ENCODE results near the gene SH3RF2. TPM values are rescaled to one million over a fixed set of nuclear protein-coding genes. Genes with fewer than 3 reads are reported as not detected.

The SH3RF2 gene
- total and polyA plus RNA-seq, 10 donors: 0.04 to 0.44 (median 0.10) TPM; not detected in 2

DNA sequence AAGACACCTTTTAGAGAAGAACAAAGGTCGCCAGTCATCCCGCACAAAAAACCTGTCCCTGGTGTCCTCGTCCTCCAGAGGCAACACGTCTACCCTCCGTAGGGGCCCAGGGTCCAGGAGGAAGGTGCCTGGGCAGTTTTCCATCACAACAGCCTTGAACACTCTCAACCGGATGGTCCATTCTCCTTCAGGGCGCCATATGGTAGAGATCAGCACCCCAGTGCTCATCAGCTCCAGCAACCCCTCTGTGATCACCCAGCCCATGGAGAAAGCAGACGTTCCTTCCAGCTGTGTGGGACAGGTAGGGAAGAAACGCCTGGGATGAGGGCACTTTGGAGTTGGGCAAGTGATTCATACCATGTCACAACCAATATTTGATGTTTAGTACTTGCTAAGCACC is 77.4 kb downstream of the SH3RF2 start:
- H3K9me3 ChIP-seq: peaks cover 0 to 4% (median 0%) of the 10 kb centered on the region in 8 donors
- no peak for TF ChIP-seq POLR2AphosphoS5 (IDR thresholded peaks at IDR 0.05)
- TF ChIP-seq POLR2A (IDR thresholded peaks at IDR 0.05): no peak
- TF ChIP-seq, protein P1, sequence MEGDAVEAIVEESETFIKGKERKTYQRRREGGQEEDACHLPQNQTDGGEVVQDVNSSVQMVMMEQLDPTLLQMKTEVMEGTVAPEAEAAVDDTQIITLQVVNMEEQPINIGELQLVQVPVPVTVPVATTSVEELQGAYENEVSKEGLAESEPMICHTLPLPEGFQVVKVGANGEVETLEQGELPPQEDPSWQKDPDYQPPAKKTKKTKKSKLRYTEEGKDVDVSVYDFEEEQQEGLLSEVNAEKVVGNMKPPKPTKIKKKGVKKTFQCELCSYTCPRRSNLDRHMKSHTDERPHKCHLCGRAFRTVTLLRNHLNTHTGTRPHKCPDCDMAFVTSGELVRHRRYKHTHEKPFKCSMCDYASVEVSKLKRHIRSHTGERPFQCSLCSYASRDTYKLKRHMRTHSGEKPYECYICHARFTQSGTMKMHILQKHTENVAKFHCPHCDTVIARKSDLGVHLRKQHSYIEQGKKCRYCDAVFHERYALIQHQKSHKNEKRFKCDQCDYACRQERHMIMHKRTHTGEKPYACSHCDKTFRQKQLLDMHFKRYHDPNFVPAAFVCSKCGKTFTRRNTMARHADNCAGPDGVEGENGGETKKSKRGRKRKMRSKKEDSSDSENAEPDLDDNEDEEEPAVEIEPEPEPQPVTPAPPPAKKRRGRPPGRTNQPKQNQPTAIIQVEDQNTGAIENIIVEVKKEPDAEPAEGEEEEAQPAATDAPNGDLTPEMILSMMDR (IDR thresholded peaks at IDR 0.05 in 8 of 11, conservative IDR thresholded peaks at IDR 0.05 in 3 of 11): no peak
- DNase-seq: no peak
- no peak overlapping the region for H3K4me3 ChIP-seq
- WGBS, 5 donors: 71 to 91% (median 85%) methylated on average over 8 to 9 of the region's 9 CpGs
- no peaks in the 10 kb centered on the region for H3K4me1 ChIP-seq
- intact Hi-C loops (cut with DNase I; ENCODE audit: low total_unique reads): no loop called here
- H3K27ac ChIP-seq: no peak overlapping the region
- H3K27me3 ChIP-seq (replicated peaks in 1 of 7): peaks cover 0 to 5% (median 0%) of the 10 kb centered on the region in 7 donors
- no peaks in the 10 kb centered on the region for H3K36me3 ChIP-seq

- Histone ChIP-seq H3K9me3 (peaks cover 0 to 4% (median 0%) of the 10 kb centered on the region in 8 donors), H3K4me3 (no peak overlapping the region), H3K27me3 (replicated peaks in 1 of 7) (peaks cover 0 to 5% (median 0%) of the 10 kb centered on the region in 7 donors), H3K4me1 (no peaks in the 10 kb centered on the region), H3K27ac (no peak overlapping the region), H3K36me3 (no peaks in the 10 kb centered on the region)
- intact Hi-C loops (cut with DNase I; ENCODE audit: low total_unique reads): no loop called here
- no peak for DNase-seq
- 80 to 92% (median 90%) methylated on average over 1 of the region's 1 CpG for WGBS, 5 donors
- no peak for TF ChIP-seq POLR2AphosphoS5 (IDR thresholded peaks at IDR 0.05)
- TF ChIP-seq, protein P1 (IDR thresholded peaks at IDR 0.05 in 8 of 11, conservative IDR thresholded peaks at IDR 0.05 in 3 of 11): no peak
- TF ChIP-seq POLR2A (IDR thresholded peaks at IDR 0.05): no peak
Observed at GRCh38 chr5:146015001-146015400, 78.6 kb downstream of the SH3RF2 start.

DNA sequence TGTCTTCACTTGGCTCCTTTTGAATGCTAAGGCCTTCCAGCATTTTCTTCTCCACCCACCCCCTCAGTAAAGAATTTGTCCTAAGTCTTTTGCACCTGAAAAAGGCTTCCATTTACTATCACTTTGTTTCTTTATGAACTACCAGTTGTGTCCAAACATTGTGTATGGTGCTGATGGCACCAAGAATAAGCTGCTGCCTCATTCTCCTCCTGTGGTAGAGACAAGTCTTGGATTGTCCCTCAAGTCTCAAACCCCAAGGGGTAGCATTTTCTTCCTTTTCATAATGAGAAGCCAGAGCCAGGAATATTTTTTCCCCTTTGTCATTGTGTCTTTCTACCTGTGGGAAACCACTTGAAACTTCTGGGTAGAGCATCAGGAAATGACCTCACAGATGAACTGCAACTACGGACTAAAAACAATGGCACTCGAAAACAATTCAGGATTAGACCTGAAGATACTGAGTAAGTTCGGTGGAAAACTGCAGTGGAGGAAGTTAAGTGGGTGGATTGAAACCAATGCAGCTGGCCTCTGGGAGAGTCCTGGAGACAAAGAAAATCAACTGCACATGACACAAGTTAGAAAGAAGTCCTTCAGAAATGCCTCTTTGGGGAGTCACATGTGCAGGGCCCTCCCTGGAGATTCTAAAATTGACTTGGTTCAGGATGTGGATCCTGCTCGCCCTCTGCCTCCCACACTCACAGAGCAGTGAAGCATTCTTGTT is 80.5 kb downstream of the SH3RF2 start:
- no peak for DNase-seq
- 30 to 60% (median 38%) methylated on average over 4 of the region's 4 CpGs for WGBS, 5 donors
- Histone ChIP-seq H3K27me3 (replicated peaks in 1 of 7) (peaks cover 0 to 5% (median 0%) of the 10 kb centered on the region in 7 donors), H3K9me3 (no peaks in the 10 kb centered on the region), H3K27ac (no peak overlapping the region), H3K4me3 (no peak overlapping the region), H3K36me3 (no peaks in the 10 kb centered on the region), H3K4me1 (no peaks in the 10 kb centered on the region)
- intact Hi-C loops (cut with DNase I; ENCODE audit: low total_unique reads): no loop called here
- TF ChIP-seq POLR2A (IDR thresholded peaks at IDR 0.05) (no peak), POLR2AphosphoS5 (IDR thresholded peaks at IDR 0.05) (no peak)
- TF ChIP-seq, protein P1 (IDR thresholded peaks at IDR 0.05 in 8 of 11, conservative IDR thresholded peaks at IDR 0.05 in 3 of 11): no peak

GRCh38 chr5:146018514-146019375 is 82.4 kb downstream of the SH3RF2 start:
- Histone ChIP-seq H3K27ac (no peak overlapping the region), H3K36me3 (no peaks in the 10 kb centered on the region), H3K4me1 (no peaks in the 10 kb centered on the region), H3K9me3 (no peaks in the 10 kb centered on the region), H3K4me3 (no peak overlapping the region), H3K27me3 (replicated peaks in 1 of 7) (peaks cover 0 to 1% (median 0%) of the 10 kb centered on the region in 7 donors)
- WGBS, 5 donors: 72 to 90% (median 75%) methylated on average over 5 of the region's 5 CpGs
- intact Hi-C loops (cut with DNase I; ENCODE audit: low total_unique reads): no loop called here
- no peak for DNase-seq
- TF ChIP-seq, protein P1 (IDR thresholded peaks at IDR 0.05 in 8 of 11, conservative IDR thresholded peaks at IDR 0.05 in 3 of 11): no peak
- no peak for TF ChIP-seq POLR2AphosphoS5 (IDR thresholded peaks at IDR 0.05)
- no peak for TF ChIP-seq POLR2A (IDR thresholded peaks at IDR 0.05)
